ENCODE results near the gene SYTL1. TPM values are rescaled to one million over a fixed set of nuclear protein-coding genes. Genes with fewer than 3 reads are reported as not detected.

The SYTL1 gene
- total RNA-seq, 1 donor: 44.3 TPM

Other genes with a start within 250 kb of the SYTL1 start
- gene SLC9A1, start 186.9 kb upstream of the SYTL1 start, total RNA-seq: 6.4 TPM
- gene WDTC1, start 107.4 kb upstream of the SYTL1 start, total RNA-seq: 14.1 TPM
- 17.0 TPM for gene TMEM222, start 19.9 kb upstream of the SYTL1 start, total RNA-seq
- 2.0 TPM for gene MAP3K6, start 24.9 kb downstream of the SYTL1 start, total RNA-seq
- gene FCN3, start 32.8 kb downstream of the SYTL1 start, total RNA-seq: not detected
- gene CD164L2, start 41.3 kb downstream of the SYTL1 start, total RNA-seq: not detected
- 0.10 TPM for gene GPR3, start 50.6 kb downstream of the SYTL1 start, total RNA-seq
- gene WASF2, start 148.1 kb downstream of the SYTL1 start, total RNA-seq: 29.4 TPM

Data from mononuclear cell (primary cell).